ENCODE measurements around the gene OR2AJ1.
A peak's percentile ranks its signal among the peaks of the same experiment; 100 is the strongest.

Gene OR2AJ1

DNA sequence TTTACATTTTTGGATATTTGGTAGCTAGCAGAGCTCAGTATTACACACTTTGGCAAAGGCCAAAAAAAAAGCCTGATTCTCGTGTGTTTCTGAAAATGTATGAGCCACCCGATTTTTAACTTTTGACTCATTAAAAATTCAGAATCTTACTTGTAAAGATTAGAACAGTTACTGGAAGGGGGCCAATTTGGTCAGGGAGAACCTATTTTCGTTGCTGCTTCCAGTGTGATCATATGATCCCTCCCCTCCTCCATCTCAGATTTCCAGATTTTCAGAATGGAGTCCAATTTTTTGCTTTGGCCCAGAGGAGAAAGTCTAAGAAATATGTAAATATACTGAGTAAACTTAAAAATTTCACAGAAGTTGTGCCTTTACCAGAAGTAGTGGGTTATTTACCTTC, 37.1 kb downstream of the OR2AJ1 start:
- FAIRE-seq (no peak), DNase-seq (ENCODE audit: low spot score) (no peak)

DNA sequence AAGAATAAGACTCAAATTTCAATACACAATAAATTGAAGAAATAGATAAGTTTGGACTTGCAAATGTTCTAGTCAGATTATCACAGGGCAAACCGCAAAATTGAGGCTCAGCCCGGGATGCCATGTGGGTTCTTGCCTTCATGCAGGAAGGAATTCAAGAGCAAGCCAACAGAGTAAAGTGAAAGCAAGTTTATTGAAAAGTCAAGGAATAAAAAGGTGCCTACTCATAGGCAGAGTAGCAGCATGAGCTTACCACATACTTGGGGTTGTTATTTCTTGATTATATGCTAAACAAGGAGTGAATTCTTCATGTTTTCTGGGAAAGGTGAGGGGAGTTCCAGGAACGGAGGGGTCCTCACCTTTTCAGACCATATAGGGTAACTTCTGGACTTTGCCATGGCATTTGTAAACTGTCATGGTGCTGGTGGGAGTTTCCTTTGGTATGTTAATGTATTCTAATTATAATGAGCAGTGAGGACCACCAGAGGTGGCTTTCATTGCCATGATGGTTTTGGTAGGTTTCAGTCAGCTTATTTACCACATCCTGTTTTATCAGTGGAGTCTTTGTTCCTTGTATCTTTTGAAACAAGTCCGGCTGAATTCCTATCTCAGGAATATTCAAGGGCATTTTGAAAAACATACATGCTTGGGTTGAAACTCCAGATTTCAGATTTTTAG, 38.4 kb downstream of the OR2AJ1 start:
- DNase-seq (ENCODE audit: low spot score) (no peak), FAIRE-seq (no peak)

- peak; percentile 81 for FAIRE-seq
These were observed 40.2 kb downstream of the OR2AJ1 start, which contains the start of gene OR2AK2 for GRCh38 chr1:247964933-247965332. OR2AK2 (plus strand) TSS chr1:247965233; CDS start chr1:247965377, 144 bp downstream.

DNA sequence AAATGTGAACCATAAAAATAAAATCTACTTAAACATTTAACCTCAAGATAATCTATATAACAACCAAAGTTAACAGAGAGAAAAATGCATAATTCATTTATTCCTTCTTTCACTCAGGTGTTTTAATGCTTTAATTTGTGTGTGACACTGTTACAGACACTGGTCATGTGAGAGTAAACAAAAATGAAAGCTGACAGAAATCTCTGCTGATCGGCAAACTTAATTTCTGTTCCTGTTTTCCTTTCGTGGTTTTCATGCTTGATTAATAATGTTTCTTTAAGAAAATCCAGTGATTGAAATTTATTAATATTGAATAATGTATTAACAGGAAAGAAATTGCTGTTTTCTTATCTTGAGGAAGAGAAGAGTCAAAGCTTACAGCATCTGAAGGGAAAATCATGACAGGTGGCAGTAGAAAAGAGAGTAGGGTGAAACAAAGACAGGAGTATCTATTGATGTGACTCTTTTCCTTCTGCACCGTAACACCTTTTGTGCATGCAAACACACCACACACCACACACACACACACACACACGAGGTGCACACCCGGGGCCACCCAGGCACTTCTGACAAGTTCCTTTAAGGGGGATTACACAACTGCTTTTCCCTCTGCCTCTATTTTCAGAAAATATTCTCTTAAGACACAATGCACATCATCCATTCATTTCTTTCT, 42.0 kb downstream of the OR2AJ1 start:
- DNase-seq (ENCODE audit: low spot score): no peak
- no peak for FAIRE-seq

More at GRCh38 chr1:247964933-247965332, 40.2 kb downstream of the OR2AJ1 start, which contains the start of gene OR2AK2:
- no peak for DNase-seq (ENCODE audit: low spot score)
